IMR-90 (cell line): Measurements from ENCODE around the gene HNRNPA3. TPM values are rescaled to one million over a fixed set of nuclear protein-coding genes. Genes with fewer than 3 reads are reported as not detected.

Experiments used
- CHD1 ChIP-seq: IDR thresholded peaks from 2 replicates; pipeline ENCODE4 v1.6.1; 2012; ENCODE audit warnings: low read depth, low read length, improper control_type of control experiment
- polyA plus RNA-seq, 3 experiments: library from polyadenylated mRNA; depleted of rRNA; stranded (reverse); fragments of >200 nt; gene quantifications; 2 replicates each; pipeline ENCODE4 v1.2.3, GENCODE V29; 2012; ENCODE audit warnings: low replicate concordance in 1 of 3
- total RNA-seq: library from RNA; depleted of rRNA; stranded (reverse); fragments of >200 nt; gene quantifications from 2 replicates; pipeline ENCODE4 v1.2.3, GENCODE V29; 2012
- TF ChIP-seq, protein P1 (sequence below): conservative IDR thresholded peaks from 2 replicates; pipeline ENCODE4 v1.5.1; 2012; ENCODE audit warnings: mild to moderate bottlenecking, low read depth, low read length, improper control_type of control experiment

Gene HNRNPA3
- total and polyA plus RNA-seq, 2 of the 4 experiments (the other 2 are of a cell fraction): 18.6 to 111 TPM

DNA sequence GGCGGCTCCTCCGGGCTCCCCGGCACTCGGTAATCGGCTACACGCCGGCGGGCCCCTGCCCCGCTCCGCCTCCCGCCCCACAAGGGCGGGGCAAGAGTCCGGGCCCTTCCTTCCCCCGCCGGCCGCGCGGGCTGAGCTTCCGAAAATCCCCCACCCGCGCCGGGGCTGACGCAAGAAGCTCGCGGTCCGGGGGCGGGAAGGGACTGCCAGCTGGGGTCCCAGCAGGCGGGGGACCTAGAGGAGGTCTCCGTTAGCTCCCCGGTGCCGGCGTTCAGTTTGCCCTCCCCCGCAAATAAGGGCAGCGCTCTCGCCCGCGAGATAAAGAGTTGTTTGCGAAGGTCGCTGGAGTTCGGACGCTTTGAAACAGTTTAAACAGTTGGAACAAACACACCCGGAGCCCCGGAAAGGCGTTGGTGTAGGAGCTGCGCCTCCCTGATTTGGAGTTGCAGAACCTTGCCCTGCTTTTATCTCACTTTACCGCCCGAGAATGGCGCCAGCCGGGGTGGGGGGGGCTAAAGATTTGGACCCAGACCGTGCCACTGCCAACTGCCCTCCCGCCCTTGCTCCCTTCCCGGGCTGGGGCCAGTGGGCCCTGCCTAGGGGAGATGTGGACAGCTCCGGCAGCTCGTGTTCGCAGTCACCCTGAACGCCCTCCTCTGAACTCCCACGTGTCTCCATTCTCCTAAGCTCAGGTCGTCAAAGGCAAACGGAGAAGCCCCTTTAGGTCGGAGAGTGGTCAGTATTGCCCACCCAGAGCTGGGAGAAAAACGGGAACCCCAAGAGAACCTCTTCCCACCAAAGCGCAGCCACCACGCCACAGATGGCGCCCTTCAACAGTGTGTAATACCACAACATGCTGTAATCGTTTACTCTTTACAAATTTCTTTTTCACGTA, 52.3 kb downstream of the HNRNPA3 start, which contains the start of gene NFE2L2 (continued):
- TF ChIP-seq, protein P1, sequence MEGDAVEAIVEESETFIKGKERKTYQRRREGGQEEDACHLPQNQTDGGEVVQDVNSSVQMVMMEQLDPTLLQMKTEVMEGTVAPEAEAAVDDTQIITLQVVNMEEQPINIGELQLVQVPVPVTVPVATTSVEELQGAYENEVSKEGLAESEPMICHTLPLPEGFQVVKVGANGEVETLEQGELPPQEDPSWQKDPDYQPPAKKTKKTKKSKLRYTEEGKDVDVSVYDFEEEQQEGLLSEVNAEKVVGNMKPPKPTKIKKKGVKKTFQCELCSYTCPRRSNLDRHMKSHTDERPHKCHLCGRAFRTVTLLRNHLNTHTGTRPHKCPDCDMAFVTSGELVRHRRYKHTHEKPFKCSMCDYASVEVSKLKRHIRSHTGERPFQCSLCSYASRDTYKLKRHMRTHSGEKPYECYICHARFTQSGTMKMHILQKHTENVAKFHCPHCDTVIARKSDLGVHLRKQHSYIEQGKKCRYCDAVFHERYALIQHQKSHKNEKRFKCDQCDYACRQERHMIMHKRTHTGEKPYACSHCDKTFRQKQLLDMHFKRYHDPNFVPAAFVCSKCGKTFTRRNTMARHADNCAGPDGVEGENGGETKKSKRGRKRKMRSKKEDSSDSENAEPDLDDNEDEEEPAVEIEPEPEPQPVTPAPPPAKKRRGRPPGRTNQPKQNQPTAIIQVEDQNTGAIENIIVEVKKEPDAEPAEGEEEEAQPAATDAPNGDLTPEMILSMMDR: peak; percentile 40; the same call in 1 of the 2 replicates
- TF ChIP-seq CHD1: no peak
